GM23338 (cell line): Measurements from ENCODE around the gene IQGAP2. TPM values are rescaled to one million over a fixed set of nuclear protein-coding genes. Genes with fewer than 3 reads are reported as not detected.

Experiments used
- ATAC-seq: fragments of 200-7000 bp; cut with Tn5 transposase; 3 replicates; pipeline ENCODE4 v1.9.1; 2020
- DNase-seq: peaks from one replicate; pipeline ENCODE4 v3.0.0-alpha.2; 2015; ENCODE audit warnings: low spot score
- H2AFZ ChIP-seq: fragments of 200-600 bp; sonication (generic); 2 replicates; pipeline ENCODE4 v1.8.0; 2016; ENCODE audit warnings: antibody characterized with exemption, mild to moderate bottlenecking, moderate library complexity
- H3F3A ChIP-seq: fragments of 200-600 bp; sonication (generic); replicated peaks from 2 replicates; pipeline ENCODE4 v1.8.0; 2017; ENCODE audit warnings: antibody characterized with exemption, mixed run types, low read depth
- H3K27ac ChIP-seq: fragments of 200-600 bp; sonication (generic); 2 replicates; pipeline ENCODE4 v1.6.1; 2016; ENCODE audit warnings: low read depth
- H3K27me3 ChIP-seq: fragments of 200-600 bp; sonication (generic); 2 replicates; pipeline ENCODE4 v1.8.0; 2016; ENCODE audit warnings: mild to moderate bottlenecking, mixed run types, moderate library complexity; ENCODE audit not compliant: insufficient read depth
- H3K36me3 ChIP-seq: fragments of 200-600 bp; sonication (generic); 2 replicates; pipeline ENCODE4 v1.8.0; 2016; ENCODE audit warnings: mild to moderate bottlenecking; ENCODE audit not compliant: insufficient read depth
- H3K4me1 ChIP-seq: fragments of 200-600 bp; sonication (generic); 2 replicates; pipeline ENCODE4 v1.8.0; 2016; ENCODE audit warnings: mild to moderate bottlenecking, moderate library complexity; ENCODE audit not compliant: insufficient read depth
- H3K4me2 ChIP-seq: fragments of 200-600 bp; sonication (generic); 2 replicates; pipeline ENCODE4 v1.7.1; 2017; ENCODE audit warnings: mixed run types
- H3K4me3 ChIP-seq: fragments of 200-600 bp; sonication (generic); 2 replicates; pipeline ENCODE4 v1.6.1; 2016; ENCODE audit warnings: mixed run types
- H3K79me2 ChIP-seq: fragments of 200-600 bp; sonication (generic); replicated peaks from 2 replicates; pipeline ENCODE4 v1.8.0; 2017; ENCODE audit warnings: mild to moderate bottlenecking; ENCODE audit not compliant: insufficient read depth
- H3K9me2 ChIP-seq: fragments of 200-600 bp; sonication (generic); 2 replicates; pipeline ENCODE4 v1.8.0; 2017; ENCODE audit not compliant: insufficient read depth
- H4K20me1 ChIP-seq: fragments of 200-600 bp; sonication (generic); replicated peaks from 2 replicates; pipeline ENCODE4 v1.8.0; 2017; ENCODE audit warnings: mild to moderate bottlenecking; ENCODE audit not compliant: insufficient read depth
- H3K27ac Mint-ChIP-seq: 2 replicates; pipeline ENCODE4 v1.8.0; 2020; ENCODE audit warnings: inconsistent platforms, mild to moderate bottlenecking, moderate library complexity, mixed read lengths
- H3K27me3 Mint-ChIP-seq: 3 replicates; pipeline ENCODE4 v1.8.0; 2022; ENCODE audit warnings: low read depth, mild to moderate bottlenecking, moderate library complexity, mixed read lengths, inconsistent platforms; ENCODE audit not compliant: insufficient read depth, poor library complexity
- H3K36me3 Mint-ChIP-seq: 3 replicates; pipeline ENCODE4 v1.8.0; 2021; ENCODE audit warnings: low read depth, mild to moderate bottlenecking, inconsistent platforms, moderate library complexity, mixed read lengths
- H3K4me1 Mint-ChIP-seq: 3 replicates; pipeline ENCODE4 v1.8.0; 2020; ENCODE audit warnings: mild to moderate bottlenecking, inconsistent platforms, mixed read lengths
- H3K4me3 Mint-ChIP-seq: 3 replicates; pipeline ENCODE4 v1.8.0; 2021; ENCODE audit warnings: moderate library complexity, mild to moderate bottlenecking, inconsistent platforms, mixed read lengths
- H3K9me3 Mint-ChIP-seq: 3 replicates; pipeline ENCODE4 v1.8.0; 2020; ENCODE audit warnings: moderate library complexity, mild to moderate bottlenecking, inconsistent platforms, mixed read lengths
- CREB1 ChIP-seq: fragments of 250-450 bp; sonication (Bioruptor Pico); IDR thresholded peaks from 2 replicates; pipeline ENCODE4 v1.5.0; 2020; ENCODE audit warnings: low read depth, mild to moderate bottlenecking, moderate library complexity
- CTCF ChIP-seq, 2 experiments: fragments of 200-600 bp in 1 of 2; sonication (generic) in 1 of 2; conservative IDR thresholded peaks; 2 replicates each; pipeline versions ENCODE4 v1.5.1 to v1.6.1; 2016 to 2017; ENCODE audit warnings: antibody characterized with exemption in 2 of 2, low read depth in 2 of 2, mild to moderate bottlenecking in 2 of 2, moderate library complexity in 1 of 2
- ETS1 ChIP-seq: IDR thresholded peaks from 2 replicates; pipeline ENCODE4 v1.6.1; 2016; ENCODE audit warnings: antibody characterized with exemption
- EZH2 ChIP-seq: fragments of 200-600 bp; sonication (generic); IDR thresholded peaks from one replicate; pipeline ENCODE4 v1.8.0; 2017; ENCODE audit warnings: antibody characterized with exemption, mild to moderate bottlenecking, low read depth; ENCODE audit not compliant: unreplicated experiment
- JUNB ChIP-seq: IDR thresholded peaks from one replicate; pipeline ENCODE4 v1.6.1; 2016; ENCODE audit warnings: antibody characterized with exemption; ENCODE audit not compliant: unreplicated experiment
- NANOG ChIP-seq: IDR thresholded peaks from 2 replicates; pipeline ENCODE4 v1.6.1; 2016; ENCODE audit warnings: antibody characterized with exemption, borderline replicate concordance
- POLR2AphosphoS5 ChIP-seq: IDR thresholded peaks from 2 replicates; pipeline ENCODE4 v1.6.1; 2016; ENCODE audit warnings: antibody characterized with exemption, low read depth
- REST ChIP-seq: IDR thresholded peaks from one replicate; pipeline ENCODE4 v1.6.1; 2018; ENCODE audit warnings: antibody characterized with exemption; ENCODE audit not compliant: unreplicated experiment
- STAT1 ChIP-seq: IDR thresholded peaks from one replicate; pipeline ENCODE4 v1.6.1; 2016; ENCODE audit warnings: antibody characterized with exemption; ENCODE audit not compliant: unreplicated experiment
- ZNF114 ChIP-seq: fragments of 250-450 bp; sonication (Bioruptor Pico); IDR thresholded peaks from 2 replicates; pipeline ENCODE4 v1.5.0; 2020; ENCODE audit warnings: mild to moderate bottlenecking, moderate library complexity
- ZNF331 ChIP-seq: fragments of 250-450 bp; sonication (Bioruptor Pico); IDR thresholded peaks from 2 replicates; pipeline ENCODE4 v1.5.0; 2020; ENCODE audit warnings: low read depth, mild to moderate bottlenecking, moderate library complexity
- ZNF462 ChIP-seq: fragments of 250-450 bp; sonication (Bioruptor Pico); IDR thresholded peaks from 2 replicates; pipeline ENCODE4 v1.5.0; 2020; ENCODE audit warnings: mild to moderate bottlenecking, moderate library complexity
- polyA plus RNA-seq: library from polyadenylated mRNA; unstranded; fragments of >200 nt; fragmentation: Nextera tagmentation; extraction: Ambion mirVana; gene quantifications from 2 replicates; pipeline ENCODE4 v1.2.1, GENCODE V29; 2016
- total RNA-seq: library from RNA; depleted of rRNA; stranded (reverse); fragments of >200 nt; shearing (Covaris generic); gene quantifications from 2 replicates; pipeline ENCODE4 v1.2.3, GENCODE V29; 2014

Gene IQGAP2
- total and polyA plus RNA-seq, 2 experiments from 2014 or later = 60.0 to 86.5 TPM

- TF ChIP-seq ZNF462 (CRISPR knock-in tag) (no peak), ETS1 (no peak)
These were observed 129.0 kb downstream of the IQGAP2 start (continued) for GRCh38 chr5:76532052-76532451.

- Histone ChIP-seq H3K27me3 (no peaks in the 10 kb centered on the region), H3K9me2 (no peaks in the 10 kb centered on the region), H3K36me3 (no peaks in the 10 kb centered on the region), H3K4me1 (peaks cover 36% of the 10 kb centered on the region), H4K20me1 (no peaks in the 10 kb centered on the region), H2AFZ (no peak overlapping the region), H3K27ac (no peak overlapping the region), H3K4me3 (no peak overlapping the region), H3K4me2 (no peak overlapping the region), H3F3A (no peaks in the 10 kb centered on the region), H3K79me2 (peaks cover 20% of the 10 kb centered on the region; the same call in 1 of the 2 replicates)
- Mint-ChIP-seq H3K36me3 (peaks cover 8% of the 10 kb centered on the region; the same call in 1 of the 3 replicates), H3K4me1 (peaks cover 38% of the 10 kb centered on the region), H3K9me3 (peaks cover 4% of the 10 kb centered on the region; the same call in 1 of the 3 replicates), H3K4me3 (no peak overlapping the region), H3K27me3 (no peaks in the 10 kb centered on the region), H3K27ac (no peak overlapping the region)
- DNase-seq (no peak), ATAC-seq (no peak)
- TF ChIP-seq STAT1 (no peak), EZH2 (no peak), JUNB (no peak), POLR2AphosphoS5 (no peak), NANOG (no peak), ZNF331 (CRISPR knock-in tag) (no peak), ZNF114 (CRISPR knock-in tag) (no peak), CREB1 (CRISPR knock-in tag) (no peak), CTCF (conservative IDR thresholded peaks at IDR 0.05; ENCODE audit: low read depth in 2 of 2) (no peak), ETS1 (no peak), REST (no peak)
These were observed 129.9 kb downstream of the IQGAP2 start for GRCh38 chr5:76532973-76533372.
